HUDEP-2 (cell line): ENCODE results near the gene SCNN1B.
A peak's percentile ranks its signal among the peaks of the same experiment; 100 is the strongest.

Experiments used
- DNase-seq, 76 experiments: peaks; one replicate each; lab custom pipeline; 2025; ENCODE audit not compliant: unreplicated experiment in 76 of 76; lab: John Stamatoyannopoulos, UW

SCNN1B gene

GRCh38 chr16:23319861-23320615 lies 17.9 kb downstream of the SCNN1B start:
- DNase-seq, result no peak

DNA sequence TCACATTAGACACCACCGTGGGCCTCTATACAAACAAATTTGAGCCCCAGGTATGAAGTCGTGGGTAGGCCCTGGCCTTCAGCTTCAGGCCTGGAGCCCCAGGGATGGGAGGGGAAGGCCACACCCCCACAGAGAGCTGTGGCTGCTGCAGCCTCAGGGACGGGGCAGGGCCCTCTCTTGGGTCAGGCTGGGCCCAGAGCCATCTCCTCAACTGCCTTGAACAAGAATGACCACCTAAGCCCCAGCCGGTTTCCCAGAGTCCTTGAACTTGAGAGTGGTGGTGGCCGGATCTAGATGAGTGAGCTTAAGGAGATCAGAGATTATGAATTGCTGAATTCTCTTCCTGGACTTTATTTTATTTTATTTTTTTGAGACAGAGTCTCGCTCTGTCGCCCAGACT lies 18.6 kb downstream of the SCNN1B start:
- DNase-seq, result no peak

DNA sequence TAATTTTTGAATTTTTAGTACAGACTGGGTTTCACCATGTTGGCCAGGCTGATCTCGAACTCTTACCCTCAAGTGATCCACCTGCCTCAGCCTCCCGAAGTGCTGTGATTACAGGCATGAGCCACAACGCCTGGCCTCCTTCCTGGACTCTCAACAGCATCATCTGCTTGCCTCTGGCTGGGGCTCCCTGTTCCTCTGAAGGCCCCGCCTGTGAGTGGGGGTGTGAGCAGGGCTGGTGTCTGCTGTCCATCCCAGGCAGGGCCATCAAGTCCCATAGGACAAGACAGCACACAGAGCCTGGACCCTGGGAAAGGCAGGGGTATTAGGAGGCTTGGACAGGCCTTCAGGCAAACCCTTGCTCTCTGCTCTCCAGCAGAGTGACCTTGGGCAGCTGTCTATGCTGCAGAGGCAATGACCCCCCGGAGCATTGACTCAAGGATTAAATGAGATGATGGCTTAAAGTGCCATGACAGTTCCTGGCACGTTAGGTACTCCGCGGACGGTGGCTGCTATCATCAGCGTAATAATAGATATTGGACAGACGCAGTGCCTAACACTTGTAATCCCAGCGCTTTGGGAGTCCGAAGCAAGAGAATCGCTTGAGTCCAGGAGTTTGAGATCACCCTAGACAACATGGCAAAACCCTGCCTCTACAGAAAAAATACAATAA lies 19.2 kb downstream of the SCNN1B start:
- no peak for DNase-seq

DNA sequence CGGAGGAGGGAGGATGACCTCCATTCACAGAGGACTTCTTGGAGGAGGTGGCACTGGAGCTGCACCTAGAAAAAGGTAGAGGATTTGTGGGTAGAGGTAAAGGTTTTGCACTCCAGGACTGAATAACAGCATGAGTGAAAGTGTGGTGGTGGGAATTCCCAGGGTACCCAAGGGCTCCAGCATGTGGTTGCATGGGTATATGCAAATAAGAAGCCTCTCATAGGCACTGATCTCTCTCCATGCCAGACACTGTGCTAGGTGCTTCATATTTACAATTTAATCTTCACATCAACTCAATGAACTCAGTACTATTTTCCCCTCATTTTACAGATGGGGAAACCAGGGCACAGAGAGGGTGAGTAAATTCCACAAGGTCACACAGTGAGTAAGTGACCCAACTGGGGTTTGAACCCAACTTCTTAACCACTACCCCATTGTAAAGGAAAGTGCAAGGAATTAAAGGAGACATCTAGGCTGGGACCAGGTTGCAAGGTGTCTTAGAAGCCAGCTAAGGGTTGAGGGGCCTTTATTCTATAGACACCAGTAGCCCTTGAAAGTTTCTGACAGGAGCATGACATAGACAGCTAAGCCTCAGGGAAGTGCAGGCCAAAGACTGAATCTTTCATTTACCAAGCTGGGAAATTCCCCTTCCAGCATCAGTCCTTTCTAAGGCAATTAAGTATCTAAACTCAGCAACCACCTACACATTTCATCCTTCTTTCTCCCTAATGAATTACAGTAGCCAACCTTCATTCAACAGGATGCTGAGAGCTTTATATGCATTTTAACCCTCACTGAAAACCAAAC lies 21.3 kb downstream of the SCNN1B start:
- DNase-seq, result no peak

- no peak for DNase-seq
These were observed 22.6 kb downstream of the SCNN1B start for GRCh38 chr16:23324727-23325126.

- no peak for DNase-seq
These were observed 25.7 kb downstream of the SCNN1B start for GRCh38 chr16:23327836-23328235.

DNA sequence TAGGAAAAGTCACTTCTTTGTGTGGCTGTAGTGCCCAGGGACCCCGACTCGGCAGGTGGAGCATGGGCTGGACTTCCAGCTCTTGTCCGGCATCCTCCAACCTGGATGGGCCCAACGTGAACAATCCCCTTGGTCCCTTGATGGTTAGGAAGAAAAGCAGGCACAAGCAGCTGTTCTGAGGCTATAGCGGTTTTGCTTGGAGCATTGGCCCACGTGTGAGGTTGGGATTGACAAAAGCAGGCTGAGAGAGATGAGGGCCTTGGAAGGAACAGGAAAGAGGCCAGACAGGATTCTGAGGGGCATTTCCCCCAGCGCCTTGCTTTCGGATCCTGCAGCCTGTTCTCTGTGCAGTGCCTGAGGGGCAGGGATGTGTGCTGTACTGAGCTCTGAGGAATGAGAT lies 28.1 kb downstream of the SCNN1B start:
- no peak for DNase-seq

GRCh38 chr16:23330583-23331249 lies 28.6 kb downstream of the SCNN1B start:
- peak in 72 of 76 experiments; percentile 9 to 93 (median 68) for DNase-seq

GRCh38 chr16:23333034-23333579 lies 31.0 kb downstream of the SCNN1B start:
- no peak for DNase-seq

DNA sequence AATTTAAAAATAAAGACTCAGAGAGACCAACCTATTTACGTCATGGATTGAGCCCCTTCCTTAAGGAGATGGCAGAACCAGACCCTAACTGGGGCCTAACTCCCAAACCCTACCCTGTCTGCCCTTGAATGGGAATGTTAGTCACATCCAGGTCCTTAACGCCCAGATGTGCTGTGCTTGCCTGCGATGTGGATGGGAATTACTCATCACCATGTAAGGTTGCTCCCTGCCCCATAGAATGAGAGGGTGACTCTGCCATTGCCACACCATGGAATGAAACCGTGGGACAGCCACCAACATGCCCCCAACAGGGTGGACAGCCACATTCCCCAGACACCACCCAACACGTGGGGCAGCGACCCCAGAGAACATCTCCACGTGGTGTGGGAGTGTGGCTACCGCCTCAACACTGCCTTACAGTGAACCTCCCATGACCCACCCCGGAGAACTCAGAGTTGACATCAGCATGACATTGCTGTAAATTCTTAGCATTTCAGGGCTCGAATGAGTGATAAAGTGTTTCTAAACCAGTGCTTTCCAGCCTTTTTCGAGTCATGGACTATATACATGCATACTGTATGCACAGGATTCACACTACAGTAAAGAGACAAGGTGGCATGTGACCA lies 31.8 kb downstream of the SCNN1B start:
- no peak for DNase-seq

DNA sequence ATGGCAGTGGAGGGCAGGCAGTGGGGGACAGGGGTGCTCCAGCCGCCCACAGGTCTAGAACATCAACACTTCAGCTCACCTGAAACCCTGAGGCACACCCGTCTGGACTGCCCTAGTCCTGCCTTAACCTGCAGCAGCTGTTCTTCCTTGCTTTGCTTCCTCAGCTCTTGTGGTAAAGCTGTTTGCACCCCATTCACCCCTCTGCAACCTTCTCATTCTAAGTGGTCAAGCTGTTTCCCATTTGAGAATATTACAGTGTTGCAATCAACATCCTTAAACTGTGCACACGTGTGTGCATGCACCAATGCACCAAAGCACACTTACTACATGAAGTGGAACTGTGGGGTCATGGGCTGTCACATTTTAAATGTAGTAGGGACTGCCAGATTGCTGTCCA lies 32.4 kb downstream of the SCNN1B start:
- DNase-seq, result no peak

DNA sequence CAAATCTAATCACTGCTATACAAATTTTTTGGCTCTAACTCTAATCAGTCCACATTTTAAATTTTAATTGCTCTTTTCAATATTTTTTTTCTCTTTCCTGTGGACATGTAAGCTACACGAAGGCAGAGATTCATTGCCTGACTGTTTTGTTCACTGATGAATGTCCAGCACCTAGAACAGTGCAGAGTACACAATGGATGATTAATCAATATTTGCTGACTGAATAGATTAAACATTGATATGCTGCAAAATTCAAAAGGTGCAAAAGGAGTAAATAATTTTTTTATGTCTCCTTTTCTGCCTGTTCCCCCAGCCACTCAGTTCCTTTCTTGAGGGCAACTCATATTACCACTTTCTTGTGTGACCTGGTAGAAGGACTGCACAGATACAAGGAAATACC lies 32.8 kb downstream of the SCNN1B start:
- no peak for DNase-seq

GRCh38 chr16:23337836-23338550 lies 35.9 kb downstream of the SCNN1B start:
- no peak for DNase-seq

- no peak for DNase-seq
These were observed 37.7 kb downstream of the SCNN1B start for GRCh38 chr16:23339787-23340186.

GRCh38 chr16:23342083-23342640 lies 40.1 kb downstream of the SCNN1B start:
- no peak for DNase-seq

DNA sequence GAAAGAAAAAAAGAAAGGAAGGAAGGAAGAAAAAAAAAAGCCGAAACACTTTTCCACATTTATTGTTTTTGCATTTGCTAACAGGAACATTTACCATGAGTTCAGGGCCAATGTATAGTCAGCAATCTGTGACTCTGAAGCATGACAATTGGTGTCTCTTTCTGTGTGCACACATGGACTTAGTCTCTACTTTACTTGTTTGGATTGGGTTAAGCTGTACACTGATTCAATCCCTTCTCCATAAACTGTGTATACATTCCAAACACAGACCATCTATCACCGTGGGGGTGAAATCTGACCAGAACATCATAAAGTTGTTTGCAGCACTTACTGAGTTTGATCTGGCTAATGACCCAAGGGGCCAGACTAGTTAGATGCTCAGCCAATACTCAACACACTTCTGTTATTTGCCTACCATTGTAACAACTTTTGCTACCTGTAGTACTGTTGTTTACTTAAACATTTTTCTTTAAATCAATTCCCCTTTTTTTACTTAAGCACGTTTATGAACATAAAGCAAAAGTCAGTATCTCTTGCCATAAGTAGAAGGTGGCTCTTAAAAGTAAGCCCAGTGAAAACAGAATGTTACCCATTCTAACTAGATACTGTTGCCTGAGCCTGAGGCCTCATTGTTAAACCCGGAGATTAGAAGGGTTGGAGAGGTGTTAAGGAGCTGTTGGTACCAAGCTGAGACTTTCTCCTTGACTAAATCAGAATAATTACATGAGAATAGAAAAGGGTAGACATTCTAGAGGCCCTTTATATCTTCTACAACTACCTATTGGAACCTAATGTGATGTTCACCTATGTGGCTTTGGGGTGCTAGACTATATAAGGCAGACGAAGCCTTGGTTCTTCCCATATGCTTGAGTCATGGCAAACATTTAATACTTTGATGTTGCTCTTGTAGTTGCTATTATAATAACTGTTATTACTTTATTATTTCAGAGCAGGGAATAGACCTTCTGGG lies 41.8 kb downstream of the SCNN1B start:
- no peak for DNase-seq

GRCh38 chr16:23345237-23345636 lies 43.1 kb downstream of the SCNN1B start:
- DNase-seq, result no peak
